Jurkat, Clone E6-1 (cell line): ENCODE measurements around the gene GRM8.

Experiments
- DNase-seq: peaks from one replicate; pipeline ENCODE4 v3.0.0-alpha.2; 2011; ENCODE audit warnings: low read depth, low spot score
- H3K4me3 ChIP-seq: 2 replicates; pipeline ENCODE4 v1.5.1; 2011; ENCODE audit warnings: mild to moderate bottlenecking, low read length, control low read depth, moderate library complexity

Gene GRM8

DNA sequence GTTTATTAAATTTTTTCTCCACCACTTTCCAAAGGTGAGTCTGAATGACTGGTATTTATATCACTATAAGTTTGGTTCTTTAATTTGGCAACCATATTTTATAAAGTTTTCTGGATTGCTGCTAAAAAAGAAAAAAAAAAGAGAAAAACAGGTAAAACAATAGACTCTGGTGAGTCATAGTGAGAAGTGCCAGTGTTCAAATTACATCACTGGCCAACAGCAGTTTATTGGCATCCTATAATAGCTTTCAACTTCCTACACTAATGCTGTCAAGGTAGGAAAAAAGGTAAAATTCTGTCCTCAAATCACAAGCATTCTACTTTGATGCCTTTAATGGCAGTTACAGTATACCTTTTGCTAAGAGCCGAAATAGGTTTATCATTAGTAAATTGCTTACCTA lies 808.8 kb downstream of the GRM8 start:
- H3K4me3 ChIP-seq = no peak overlapping the region
- DNase-seq = no peak

DNA sequence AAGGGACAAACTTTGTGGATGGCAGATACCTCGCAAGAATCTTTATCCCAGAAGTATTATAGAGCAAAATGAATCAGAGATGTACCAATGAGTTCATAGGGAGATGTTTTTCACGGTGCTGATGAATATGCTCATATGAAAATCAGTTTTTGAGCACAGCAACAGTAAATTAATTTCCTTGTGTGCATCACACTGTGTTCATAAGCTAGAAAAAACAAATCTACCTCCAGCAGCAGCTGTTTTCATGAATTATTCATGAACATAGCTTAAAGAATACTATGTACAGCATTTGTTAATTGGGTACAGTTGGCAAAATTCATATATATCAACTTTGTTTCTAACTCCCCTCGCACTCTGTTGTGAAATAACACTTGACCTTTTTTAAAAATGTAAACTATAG lies 809.8 kb downstream of the GRM8 start:
- no peak overlapping the region for H3K4me3 ChIP-seq
- DNase-seq = no peak

DNA sequence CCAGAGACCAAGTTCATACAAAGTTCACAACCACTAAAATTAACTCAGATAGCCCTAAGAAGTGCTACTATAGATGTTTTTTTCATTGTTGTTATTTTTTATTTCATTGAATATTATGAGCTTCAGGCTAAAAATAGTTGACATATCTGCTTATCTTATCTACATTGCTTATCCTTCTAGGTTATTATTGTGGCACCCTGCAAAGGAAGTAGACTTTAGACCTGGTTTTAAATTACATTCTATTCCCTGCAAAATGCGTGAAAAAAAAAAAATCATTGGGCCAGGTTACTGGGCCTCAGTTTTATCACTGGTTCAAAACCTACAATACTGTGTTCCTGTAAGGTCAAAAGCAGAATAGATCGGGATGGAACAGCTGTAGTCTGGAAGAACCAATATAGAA lies 811.0 kb downstream of the GRM8 start:
- no peak for DNase-seq
- H3K4me3 ChIP-seq = no peak overlapping the region

DNA sequence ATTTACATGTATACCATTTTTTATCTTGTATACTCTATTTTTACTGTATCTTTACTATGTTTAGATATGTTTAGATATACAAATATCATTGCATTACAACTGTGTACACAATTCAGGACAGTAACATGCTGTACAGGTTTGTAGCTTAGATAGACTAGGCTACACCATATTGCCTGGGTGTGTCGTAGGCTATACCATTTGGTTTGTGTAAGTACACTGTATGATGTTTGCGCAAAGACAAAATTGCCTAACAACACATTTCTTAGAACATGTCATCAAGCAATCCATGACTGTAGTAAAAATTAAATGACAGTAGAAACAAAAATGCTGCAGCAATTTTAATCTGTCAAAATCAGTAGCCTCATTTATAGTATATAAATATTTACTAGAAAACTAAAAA lies 812.2 kb downstream of the GRM8 start:
- H3K4me3 ChIP-seq = no peak overlapping the region
- DNase-seq = no peak

DNA sequence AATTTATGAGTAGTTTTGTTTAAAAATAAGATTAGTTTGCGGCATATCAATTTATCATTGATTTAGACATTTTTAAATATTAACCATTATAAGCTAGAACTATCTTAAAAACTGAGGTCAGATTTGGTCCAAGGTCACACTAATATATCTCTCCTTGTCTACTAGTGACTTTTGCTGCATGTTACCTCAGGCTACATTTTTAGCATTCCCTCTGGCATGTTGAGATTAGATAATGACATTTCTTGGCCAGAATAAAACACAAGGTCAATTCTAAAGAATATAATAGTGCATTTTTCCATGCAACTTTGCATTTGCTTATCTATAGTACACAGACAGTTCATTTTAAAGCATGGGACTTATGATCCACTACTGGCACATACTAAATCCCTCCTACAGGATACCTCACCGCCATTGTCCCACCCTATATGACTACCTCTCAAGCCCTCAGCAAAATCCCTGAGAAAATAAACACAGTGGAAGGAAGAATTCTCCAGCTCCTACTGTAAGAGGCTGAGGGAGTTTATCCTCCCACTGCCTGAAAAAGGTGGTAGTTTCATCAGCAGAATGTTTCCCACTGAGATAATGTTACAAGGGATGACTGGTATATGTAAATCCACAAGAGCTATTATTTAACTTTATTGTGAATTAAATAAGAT lies 816.4 kb downstream of the GRM8 start:
- H3K4me3 ChIP-seq = no peak overlapping the region
- DNase-seq = no peak

DNA sequence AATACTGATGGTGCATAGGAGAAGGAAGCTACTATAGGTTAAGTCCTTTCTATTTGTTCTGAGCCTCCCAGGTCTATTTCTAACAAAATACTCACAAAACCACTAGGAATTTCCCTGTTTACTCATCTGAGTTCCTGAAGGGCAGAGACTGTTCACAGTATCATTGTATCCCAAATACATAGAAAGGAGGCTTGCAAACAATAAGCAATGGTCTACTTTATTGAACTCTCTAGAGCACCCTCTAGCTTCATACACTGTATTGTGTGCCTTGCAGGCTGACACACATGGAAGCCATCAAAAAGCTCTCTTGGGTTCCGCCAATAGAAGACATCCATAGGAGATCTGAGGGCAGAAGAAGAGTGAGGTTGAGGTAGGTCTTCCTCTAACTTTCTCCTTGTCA lies 826.1 kb downstream of the GRM8 start:
- H3K4me3 ChIP-seq = no peak overlapping the region
- DNase-seq = no peak

DNA sequence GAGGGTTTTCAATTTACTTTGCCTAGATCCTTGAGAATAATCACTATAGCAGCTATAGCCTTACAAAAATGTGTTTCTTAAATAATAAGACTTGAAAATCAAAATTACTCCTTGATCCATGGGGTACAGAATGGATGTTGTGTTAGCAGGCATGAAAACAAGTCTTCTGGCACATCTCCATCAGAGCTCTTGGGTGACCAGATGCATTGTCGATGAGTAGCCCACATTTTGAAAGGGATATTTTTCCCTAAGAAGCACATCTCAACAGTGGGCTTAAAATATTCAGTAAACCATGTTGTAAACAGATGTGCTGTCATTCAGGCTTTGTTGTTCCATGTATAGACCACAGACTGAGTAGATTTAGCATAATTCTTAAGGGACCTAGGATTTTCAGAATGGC lies 827.8 kb downstream of the GRM8 start:
- no peak for DNase-seq
- no peak overlapping the region for H3K4me3 ChIP-seq

DNA sequence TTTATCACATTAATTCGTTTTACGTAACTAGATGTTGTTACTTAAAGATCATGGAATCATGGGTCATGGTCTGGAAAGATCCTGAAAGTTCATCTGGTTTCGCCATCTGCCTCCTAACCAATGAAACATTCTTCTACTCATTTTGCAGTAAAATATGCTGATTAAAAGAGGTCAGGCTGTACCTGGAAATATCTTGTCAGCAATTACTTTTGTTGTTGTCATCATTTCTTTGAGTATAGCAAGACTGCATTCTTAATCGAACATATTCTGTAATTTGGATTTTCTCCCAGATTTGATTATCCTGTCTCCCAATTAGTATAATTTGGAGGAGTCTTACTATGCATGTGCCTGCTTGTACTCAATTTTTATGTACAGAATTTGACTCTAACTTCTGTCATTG lies 833.7 kb downstream of the GRM8 start:
- no peak for DNase-seq
- no peak overlapping the region for H3K4me3 ChIP-seq

DNA sequence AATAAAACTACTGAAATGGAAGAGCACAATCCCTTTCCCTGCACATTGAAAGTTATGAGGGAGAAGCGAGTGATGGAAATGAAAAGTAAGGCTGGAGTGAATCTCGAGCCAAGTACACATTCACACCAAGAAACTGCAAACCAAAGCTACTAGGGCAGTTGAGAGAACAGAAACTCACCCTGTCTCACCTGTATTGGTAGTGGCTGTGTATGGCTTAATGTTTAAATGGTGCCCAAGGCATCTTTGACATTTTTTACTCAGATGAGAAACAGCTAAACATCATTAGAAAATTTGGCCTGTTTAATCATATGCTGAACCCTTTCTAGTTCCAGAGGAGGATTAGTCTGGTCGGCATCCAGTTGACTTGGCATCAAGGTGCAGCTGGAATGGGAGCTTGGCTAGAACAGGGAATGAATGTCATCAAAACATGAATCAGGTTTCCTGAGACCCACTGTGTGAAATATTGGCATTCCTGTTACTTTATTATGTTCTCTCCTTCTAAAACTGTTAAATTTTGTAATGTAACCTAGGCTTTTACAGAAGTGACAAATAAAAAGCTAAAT lies 840.8 kb downstream of the GRM8 start:
- DNase-seq = no peak
- no peak overlapping the region for H3K4me3 ChIP-seq

DNA sequence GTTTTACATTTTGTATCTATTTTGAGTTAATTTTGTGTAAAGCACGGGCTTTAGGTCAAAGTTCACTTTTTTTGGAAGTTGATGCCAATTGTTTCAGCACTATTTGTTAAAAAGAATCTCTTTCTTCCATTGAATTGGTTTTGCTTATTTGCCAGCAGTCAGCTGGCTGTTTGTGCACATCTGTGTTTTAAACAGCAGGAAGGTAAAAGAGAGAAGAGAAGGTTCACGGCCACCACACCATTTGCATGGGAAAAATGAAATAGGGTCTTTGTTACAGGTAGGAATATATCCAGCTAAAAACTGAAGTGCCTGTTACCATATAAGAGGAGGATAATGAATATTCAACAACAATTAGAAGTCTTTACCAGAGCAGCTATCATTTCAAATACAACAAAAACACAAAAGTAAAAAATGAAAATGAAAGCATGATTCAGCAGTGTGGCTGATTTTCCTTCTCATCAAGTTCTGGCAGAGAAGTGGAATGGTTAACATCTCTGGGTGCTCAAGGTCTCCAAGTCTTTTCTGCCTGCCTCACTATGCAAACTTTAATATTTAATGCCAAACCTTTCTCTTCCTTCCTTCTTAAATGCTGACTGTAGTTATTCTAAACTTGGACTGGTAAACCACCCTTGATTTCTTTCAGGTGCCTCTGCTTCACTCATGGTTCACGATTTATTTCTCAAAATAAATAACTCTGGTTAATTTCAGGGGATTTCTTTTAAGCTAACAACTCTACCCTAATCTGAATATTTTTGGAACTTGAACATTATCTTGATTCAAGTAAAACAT lies 841.5 kb downstream of the GRM8 start:
- no peak for DNase-seq
- H3K4me3 ChIP-seq = no peak overlapping the region

DNA sequence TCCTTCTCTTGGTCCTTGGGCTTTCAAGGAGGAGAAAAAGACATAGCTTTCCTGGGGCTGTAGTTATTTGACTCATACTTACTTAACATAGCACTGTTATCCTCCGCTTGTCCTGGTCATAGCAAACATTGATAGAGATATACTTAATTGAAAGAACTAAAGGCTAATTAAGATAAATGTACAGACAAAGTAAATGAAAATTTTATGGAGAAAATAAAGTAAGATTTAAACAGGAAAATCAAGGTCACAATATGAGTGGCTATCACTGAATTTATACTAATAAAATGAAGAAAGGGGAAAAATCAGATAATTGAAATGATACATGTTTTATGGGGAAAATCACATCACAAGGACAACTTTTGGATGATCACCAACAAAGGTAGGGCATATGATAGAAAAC lies 849.7 kb downstream of the GRM8 start:
- H3K4me3 ChIP-seq = no peak overlapping the region
- no peak for DNase-seq

DNA sequence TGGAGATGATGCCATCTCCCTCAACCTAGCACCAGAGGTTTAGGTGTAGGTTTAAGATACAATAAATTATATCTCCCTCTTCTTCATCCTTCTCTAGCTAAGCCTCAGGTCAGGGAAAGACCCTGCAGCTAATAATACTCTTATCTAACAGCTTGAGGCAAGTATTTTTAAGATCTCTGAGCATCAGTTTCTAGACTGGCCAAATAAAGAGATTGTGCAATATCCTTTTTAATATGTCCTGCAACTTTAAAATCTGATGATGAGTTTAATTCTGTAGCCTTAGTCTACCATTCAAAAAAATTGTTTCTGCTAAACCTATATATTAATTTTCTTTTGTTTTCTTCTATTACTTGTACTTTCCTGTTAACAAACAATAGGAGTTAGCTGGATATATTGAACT lies 850.8 kb downstream of the GRM8 start:
- no peak for DNase-seq
- H3K4me3 ChIP-seq = no peak overlapping the region

DNA sequence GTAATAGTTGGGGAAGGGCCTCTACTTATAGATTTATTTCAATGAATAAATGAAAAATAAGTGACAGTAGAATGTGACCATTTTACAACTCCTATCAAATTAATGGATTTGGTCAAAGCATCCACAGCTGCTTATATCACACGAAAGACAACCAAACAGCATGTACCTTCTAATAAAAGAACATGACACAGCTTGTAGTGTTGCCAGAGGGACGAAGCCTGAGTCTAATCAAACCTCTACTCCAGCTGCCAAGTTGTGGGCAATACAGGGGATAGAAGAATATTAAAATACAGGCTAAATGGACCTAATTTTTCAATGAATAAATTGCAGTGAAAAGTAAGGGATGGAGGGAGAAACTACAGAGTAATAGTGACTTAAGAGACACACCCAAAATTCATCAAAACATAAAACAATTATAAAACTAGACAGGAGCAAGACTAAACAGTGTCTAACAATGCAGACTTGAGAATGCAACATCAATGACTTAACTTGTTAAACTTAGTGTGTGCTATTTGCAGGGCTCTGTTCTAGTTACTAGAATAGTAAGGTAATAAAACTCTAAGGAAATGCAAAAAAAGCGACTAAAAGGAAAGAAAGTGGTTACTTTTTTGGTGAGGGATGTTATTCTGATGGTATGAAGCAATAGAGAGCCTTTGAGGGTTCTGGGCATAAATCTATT lies 853.8 kb downstream of the GRM8 start:
- H3K4me3 ChIP-seq = no peak overlapping the region
- DNase-seq = no peak

DNA sequence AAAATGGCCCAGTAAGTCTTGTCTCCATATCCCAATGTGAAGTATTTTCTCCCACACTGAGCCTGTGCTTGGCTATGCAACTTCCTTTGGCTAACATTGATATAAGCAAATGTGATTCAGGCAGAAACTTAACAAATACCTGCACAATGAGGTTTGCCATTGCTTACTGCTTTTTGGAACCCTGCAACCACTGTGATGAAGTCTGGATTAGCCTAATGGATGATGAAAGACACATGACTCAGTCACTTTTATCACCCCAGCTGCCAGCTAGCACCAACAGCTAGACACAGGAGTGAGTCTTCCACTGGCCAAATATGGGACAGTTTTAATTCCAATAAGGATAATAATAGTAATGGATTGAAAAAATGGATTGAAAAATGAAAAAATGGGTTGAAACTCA lies 854.5 kb downstream of the GRM8 start:
- no peak overlapping the region for H3K4me3 ChIP-seq
- DNase-seq = no peak

DNA sequence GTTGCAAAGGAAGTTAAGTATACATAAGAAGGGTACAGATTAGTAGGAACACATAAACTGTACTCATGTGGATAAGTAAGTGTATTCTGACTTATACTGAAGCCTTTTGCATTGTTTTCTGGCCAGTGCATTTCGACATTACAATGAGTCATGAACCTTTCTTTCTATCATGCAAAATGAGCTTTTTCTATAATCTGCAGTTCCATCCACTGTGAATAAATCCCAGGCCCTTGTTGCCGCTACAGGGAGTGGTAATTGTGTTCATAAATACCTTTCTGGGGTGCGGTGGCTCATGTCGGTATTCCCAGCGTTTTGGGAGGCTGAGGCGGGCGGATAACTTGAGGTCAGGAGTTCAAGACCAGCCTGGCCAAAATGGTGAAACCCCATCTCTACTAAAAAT lies 858.3 kb downstream of the GRM8 start:
- no peak for DNase-seq
- no peak overlapping the region for H3K4me3 ChIP-seq
